Muscle layer of colon (tissue), 2 donors: Measurements from ENCODE around the gene GALR3.

ENCODE experiments used
- H3K27ac ChIP-seq: one replicate; pipeline ENCODE4 v1.7.0; 2013; ENCODE audit warnings: low read depth, mild to moderate bottlenecking, low read length, moderate library complexity
- H3K27me3 ChIP-seq, 2 donors: one replicate each; pipeline ENCODE4 v1.7.0; 2013; ENCODE audit warnings: low read length in 2 of 2, mild to moderate bottlenecking in 2 of 2; ENCODE audit not compliant: insufficient read depth in 2 of 2, control insufficient read depth in 1 of 2
- H3K36me3 ChIP-seq: one replicate; pipeline ENCODE4 v1.7.0; 2013; ENCODE audit warnings: mild to moderate bottlenecking, low read length; ENCODE audit not compliant: insufficient read depth
- H3K4me1 ChIP-seq: one replicate; pipeline ENCODE4 v1.7.0; 2013; ENCODE audit warnings: mild to moderate bottlenecking, low read length; ENCODE audit not compliant: insufficient read depth
- H3K4me3 ChIP-seq, 2 donors: one replicate each; pipeline ENCODE4 v1.7.0; 2013; ENCODE audit warnings: low read length in 2 of 2, low read depth in 1 of 2, mild to moderate bottlenecking in 1 of 2, moderate library complexity in 1 of 2
- H3K9ac ChIP-seq: one replicate; pipeline ENCODE4 v1.7.0; 2013; ENCODE audit warnings: low read length
- H3K9me3 ChIP-seq: one replicate; pipeline ENCODE4 v1.7.0; 2013; ENCODE audit warnings: mild to moderate bottlenecking, low read length
- donor health status: abdominal sarcoma.
- donor health status: Adenocarcinoma of cecum.

Gene GALR3

GRCh38 chr22:37832022-37832857 is 9.1 kb downstream of the GALR3 start:
- Histone ChIP-seq H3K36me3 (peaks cover 54% of the 10 kb centered on the region), H3K9me3 (no peaks in the 10 kb centered on the region), H3K4me3 (no peak overlapping the region), H3K27ac (no peak overlapping the region), H3K4me1 (peaks cover 2% of the 10 kb centered on the region), H3K27me3 (no peaks in the 10 kb centered on the region), H3K9ac (no peak overlapping the region)

- H3K36me3 ChIP-seq = peaks cover 22% of the 10 kb centered on the region
- H3K9me3 ChIP-seq = no peaks in the 10 kb centered on the region
- no peak overlapping the region for H3K27ac ChIP-seq
- H3K4me3 ChIP-seq = no peak overlapping the region
- H3K4me1 ChIP-seq = peaks cover 10% of the 10 kb centered on the region
- H3K27me3 ChIP-seq = no peaks in the 10 kb centered on the region
- no peak overlapping the region for H3K9ac ChIP-seq
Measured at GRCh38 chr22:37842015-37842793, 19.0 kb downstream of the GALR3 start.

GRCh38 chr22:37843741-37844089 is 20.5 kb downstream of the GALR3 start:
- no peak overlapping the region for H3K9ac ChIP-seq
- H3K27me3 ChIP-seq = no peaks in the 10 kb centered on the region
- H3K9me3 ChIP-seq = no peaks in the 10 kb centered on the region
- peak overlapping the region; percentile 70 for H3K27ac ChIP-seq
- peak overlapping the region; percentile 54 to 70 for H3K4me3 ChIP-seq
- H3K36me3 ChIP-seq = peaks cover 9% of the 10 kb centered on the region
- peaks cover 10% of the 10 kb centered on the region for H3K4me1 ChIP-seq

GRCh38 chr22:37844904-37845329 is 21.7 kb downstream of the GALR3 start:
- no peaks in the 10 kb centered on the region for H3K27me3 ChIP-seq
- peak overlapping the region; percentile 31 for H3K27ac ChIP-seq
- peak overlapping the region in 1 of 2 donors; percentile 70 for H3K4me3 ChIP-seq
- H3K4me1 ChIP-seq = peaks cover 13% of the 10 kb centered on the region
- H3K36me3 ChIP-seq = peaks cover 1% of the 10 kb centered on the region
- H3K9me3 ChIP-seq = no peaks in the 10 kb centered on the region
- no peak overlapping the region for H3K9ac ChIP-seq

- Histone ChIP-seq H3K27ac (no peak overlapping the region), H3K9me3 (no peaks in the 10 kb centered on the region), H3K4me1 (peaks cover 24% of the 10 kb centered on the region), H3K9ac (no peak overlapping the region), H3K27me3 (no peaks in the 10 kb centered on the region), H3K4me3 (no peak overlapping the region), H3K36me3 (peaks cover 4% of the 10 kb centered on the region)
Measured at GRCh38 chr22:37846433-37846832, 23.3 kb downstream of the GALR3 start.

GRCh38 chr22:37848587-37849088 is 25.5 kb downstream of the GALR3 start:
- H3K9ac ChIP-seq = peak overlapping the region; percentile 44
- peaks cover 19% of the 10 kb centered on the region for H3K36me3 ChIP-seq
- H3K27me3 ChIP-seq = no peaks in the 10 kb centered on the region
- peaks cover 13% of the 10 kb centered on the region for H3K4me1 ChIP-seq
- peak overlapping the region; percentile 67 for H3K27ac ChIP-seq
- no peaks in the 10 kb centered on the region for H3K9me3 ChIP-seq
- peak overlapping the region; percentile 53 to 89 for H3K4me3 ChIP-seq

GRCh38 chr22:37849089-37849751 is 26.0 kb downstream of the GALR3 start, which contains the start of gene EIF3L:
Gene EIF3L, plus strand, starts transcription at chr22:37849419. Its CDS starts 31 bp downstream, at chr22:37849450.
- Histone ChIP-seq H3K4me1 (peaks cover 18% of the 10 kb centered on the region), H3K36me3 (peaks cover 23% of the 10 kb centered on the region), H3K9me3 (no peaks in the 10 kb centered on the region), H3K27me3 (no peaks in the 10 kb centered on the region), H3K4me3 (peak within 1 kb of the TSS; percentile 53 to 89), H3K27ac (peak within 1 kb of the TSS; percentile 67), H3K9ac (peak within 1 kb of the TSS; percentile 91)

- Histone ChIP-seq H3K9me3 (no peaks in the 10 kb centered on the region), H3K27me3 (no peaks in the 10 kb centered on the region), H3K4me3 (no peak overlapping the region), H3K36me3 (peaks cover 36% of the 10 kb centered on the region), H3K9ac (no peak overlapping the region), H3K27ac (no peak overlapping the region), H3K4me1 (peaks cover 31% of the 10 kb centered on the region)
Measured at GRCh38 chr22:37850801-37851200, 27.6 kb downstream of the GALR3 start.

GRCh38 chr22:37852418-37852817 is 29.2 kb downstream of the GALR3 start:
- Histone ChIP-seq H3K27me3 (no peaks in the 10 kb centered on the region), H3K27ac (no peak overlapping the region), H3K9me3 (no peaks in the 10 kb centered on the region), H3K4me3 (no peak overlapping the region), H3K36me3 (peaks cover 44% of the 10 kb centered on the region), H3K9ac (no peak overlapping the region), H3K4me1 (peaks cover 31% of the 10 kb centered on the region)

- H3K36me3 ChIP-seq = peaks cover 59% of the 10 kb centered on the region
- H3K9me3 ChIP-seq = no peaks in the 10 kb centered on the region
- H3K27me3 ChIP-seq = no peaks in the 10 kb centered on the region
- no peak overlapping the region for H3K27ac ChIP-seq
- H3K4me1 ChIP-seq = peaks cover 28% of the 10 kb centered on the region
- H3K4me3 ChIP-seq = no peak overlapping the region
- no peak overlapping the region for H3K9ac ChIP-seq
Measured at GRCh38 chr22:37854946-37855345, 31.8 kb downstream of the GALR3 start.

- Histone ChIP-seq H3K9me3 (no peaks in the 10 kb centered on the region), H3K9ac (no peak overlapping the region), H3K4me3 (no peak overlapping the region), H3K27me3 (no peaks in the 10 kb centered on the region), H3K36me3 (peaks cover 64% of the 10 kb centered on the region), H3K4me1 (peaks cover 23% of the 10 kb centered on the region), H3K27ac (no peak overlapping the region)
Measured at GRCh38 chr22:37855462-37855861, 32.3 kb downstream of the GALR3 start.
